GM18873 (cell line): ENCODE measurements around the gene LMO2.
"Not testable (repeated sequence)": the region's sequence is repeated elsewhere in the genome, so short reads cannot be mapped to it uniquely, and the experiment has no call there.

ENCODE experiments used
- ATAC-seq: cut with Tn5 transposase; IDR thresholded peaks from one replicate; pipeline ENCODE4 v1.9.1; 2021; ENCODE audit warnings: mild to moderate bottlenecking, moderate library complexity, moderate number of reproducible peaks; ENCODE audit not compliant: unreplicated experiment, low FRiP score

The LMO2 gene

DNA sequence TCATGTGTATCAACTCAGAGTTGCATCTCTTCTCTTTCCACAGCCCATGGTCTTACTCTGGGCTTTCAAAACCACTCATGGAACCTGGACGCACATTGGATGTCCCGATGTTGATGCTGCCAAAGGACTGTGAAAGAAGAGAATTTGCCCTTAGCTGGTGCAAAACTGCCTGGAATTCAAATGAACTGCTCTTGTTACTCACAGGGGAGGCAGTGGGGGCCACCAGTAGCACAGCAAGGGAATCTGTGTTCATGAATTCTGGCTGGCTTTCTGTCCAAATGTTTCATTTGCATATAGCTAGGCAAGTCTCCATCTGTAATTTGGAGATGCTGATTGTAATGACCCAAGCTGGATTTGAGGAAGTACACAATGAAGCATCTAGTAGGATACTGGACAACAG, 24.9 kb downstream of the LMO2 start:
- ATAC-seq = no peak

DNA sequence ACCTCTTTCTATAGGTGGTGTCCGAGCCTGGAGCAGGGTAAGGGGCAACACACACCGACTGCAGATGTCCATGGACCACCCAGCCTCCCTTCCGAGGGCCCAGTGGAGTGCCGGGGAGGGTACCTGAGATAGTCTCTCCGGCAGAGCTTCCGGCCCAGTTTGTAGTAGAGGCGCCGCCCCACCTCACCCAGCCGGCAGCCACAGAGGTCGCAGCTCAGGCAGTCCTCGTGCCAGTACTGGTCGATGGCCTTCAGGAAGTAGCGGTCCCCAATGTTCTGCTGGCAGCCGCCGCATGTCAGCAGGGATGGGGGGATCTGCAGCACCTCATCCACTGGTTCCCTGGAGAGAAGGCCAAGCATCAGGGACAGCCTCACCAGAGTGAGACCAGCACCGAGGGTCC, 27.4 kb downstream of the LMO2 start:
- ATAC-seq = no peak

DNA sequence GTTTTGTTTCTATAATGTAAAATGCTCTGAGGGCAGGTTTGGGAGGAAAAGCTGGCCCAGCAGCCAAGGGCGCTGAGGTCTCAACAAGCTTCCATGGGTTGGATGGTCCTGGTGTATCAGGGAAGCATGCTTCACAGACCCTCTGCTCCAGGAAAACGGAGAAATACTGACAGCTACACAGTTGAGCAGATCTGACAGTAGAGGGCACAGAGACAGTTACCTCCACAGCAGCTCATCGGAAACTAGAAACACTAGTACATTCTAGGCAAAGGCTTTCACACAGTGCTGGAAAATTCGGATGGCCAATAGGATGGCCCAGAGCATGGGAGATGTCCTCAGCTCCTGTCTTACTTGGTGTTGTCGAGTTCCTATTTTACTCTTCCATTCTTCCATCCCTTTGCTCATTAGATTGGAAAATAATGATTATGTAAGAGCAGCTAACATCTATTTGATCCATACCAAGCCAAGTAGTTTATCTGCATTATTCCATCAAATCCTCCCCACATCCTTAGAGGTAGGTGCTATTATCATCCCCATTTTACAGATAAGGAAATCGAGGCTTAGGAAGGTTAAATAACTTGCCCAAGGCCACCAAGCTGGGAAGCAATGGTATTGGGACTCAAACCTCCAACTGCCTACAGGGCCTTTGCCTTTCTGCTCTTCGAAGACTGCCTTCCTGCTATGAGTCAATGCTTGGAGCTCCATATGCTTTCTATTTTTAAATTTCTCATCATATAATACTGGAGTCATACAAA, 28.3 kb downstream of the LMO2 start:
- ATAC-seq = no peak

DNA sequence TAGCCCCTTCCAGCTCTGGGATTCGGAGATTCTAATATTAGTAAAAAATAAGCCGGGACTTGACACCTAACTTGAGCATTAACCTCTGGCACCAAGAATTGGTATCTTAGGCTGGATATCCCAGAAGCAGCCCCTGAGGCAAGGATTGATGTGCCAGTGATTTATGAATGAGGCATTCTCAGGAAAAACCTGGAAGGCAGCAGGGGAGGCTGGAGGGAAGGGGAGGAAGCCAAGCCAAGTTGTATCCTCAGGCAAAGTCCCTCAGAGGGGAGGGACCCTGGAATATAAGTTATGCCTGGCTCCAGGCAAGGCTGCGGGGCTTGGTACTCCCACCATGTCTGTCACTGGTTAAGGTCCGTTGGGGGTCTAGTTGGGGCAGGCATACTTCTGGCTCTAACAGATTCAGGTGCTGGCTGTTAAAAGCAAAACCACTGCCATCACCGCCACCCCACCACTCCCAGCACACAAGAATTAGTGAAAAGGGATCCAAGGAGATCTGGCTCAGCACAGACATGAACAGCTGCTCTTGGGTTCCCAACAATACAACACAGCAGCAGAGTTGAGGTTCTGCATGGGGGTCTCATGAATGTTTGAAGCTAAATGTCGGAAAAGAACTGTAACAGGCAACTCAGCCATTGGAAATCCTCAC, 29.8 kb downstream of the LMO2 start:
- no peak for ATAC-seq

DNA sequence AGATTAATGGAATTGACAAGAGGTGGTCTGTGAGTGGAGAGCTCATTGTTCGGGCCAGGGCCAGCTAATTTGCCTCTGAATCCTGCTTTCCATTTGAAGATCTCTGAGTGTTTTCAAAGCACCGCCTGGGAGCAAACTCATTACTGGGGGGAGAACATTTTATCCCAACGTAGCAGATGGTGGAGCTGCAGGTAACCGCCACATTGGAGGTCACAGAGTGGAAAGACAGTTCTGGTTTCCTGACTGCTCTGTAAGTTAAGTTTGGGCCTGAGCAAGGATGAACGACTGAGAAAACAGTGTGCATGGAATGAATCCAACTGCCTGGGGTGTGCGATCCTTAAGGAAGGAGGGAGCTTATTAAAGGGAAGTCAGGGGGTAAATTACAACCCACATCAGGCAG, 30.5 kb downstream of the LMO2 start:
- ATAC-seq = no peak

DNA sequence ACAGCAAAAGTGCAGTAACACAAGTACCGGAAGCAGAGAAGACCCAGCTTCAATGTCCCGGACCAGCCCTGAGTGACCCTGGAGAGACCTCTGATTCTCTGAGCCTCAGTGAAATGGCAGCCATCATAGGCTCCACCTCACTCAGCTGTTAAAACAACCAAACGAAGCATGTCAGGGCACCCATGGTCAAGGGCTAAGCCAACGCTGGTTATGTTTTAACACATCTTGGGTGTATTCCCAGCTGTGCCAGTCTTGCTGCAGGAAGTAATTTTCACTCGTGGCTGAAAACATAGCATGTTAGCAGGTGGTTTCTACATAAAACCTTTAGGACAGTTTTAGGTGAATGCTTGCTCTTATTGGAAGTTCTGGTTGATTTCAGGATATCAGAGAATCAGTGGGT, 30.9 kb downstream of the LMO2 start:
- ATAC-seq = no peak

DNA sequence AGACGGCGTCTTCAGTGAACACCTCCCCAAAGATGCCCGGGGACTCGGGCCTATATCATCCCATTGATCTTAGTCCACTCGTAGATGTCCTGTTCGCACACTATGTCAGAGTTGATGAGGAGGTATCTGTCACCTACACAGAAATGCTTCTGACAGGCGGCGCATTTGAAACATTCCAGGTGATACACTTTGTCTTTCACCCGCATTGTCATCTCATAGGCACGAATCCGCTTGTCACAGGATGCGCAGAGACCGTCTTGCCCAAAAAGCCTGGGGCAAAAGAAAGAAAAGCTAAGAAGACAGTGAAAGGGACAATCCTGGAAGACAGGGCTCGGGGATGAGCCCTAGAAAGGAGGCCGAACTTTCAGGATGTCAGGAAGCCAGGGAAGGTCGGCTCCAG, 32.6 kb downstream of the LMO2 start:
- no peak for ATAC-seq

DNA sequence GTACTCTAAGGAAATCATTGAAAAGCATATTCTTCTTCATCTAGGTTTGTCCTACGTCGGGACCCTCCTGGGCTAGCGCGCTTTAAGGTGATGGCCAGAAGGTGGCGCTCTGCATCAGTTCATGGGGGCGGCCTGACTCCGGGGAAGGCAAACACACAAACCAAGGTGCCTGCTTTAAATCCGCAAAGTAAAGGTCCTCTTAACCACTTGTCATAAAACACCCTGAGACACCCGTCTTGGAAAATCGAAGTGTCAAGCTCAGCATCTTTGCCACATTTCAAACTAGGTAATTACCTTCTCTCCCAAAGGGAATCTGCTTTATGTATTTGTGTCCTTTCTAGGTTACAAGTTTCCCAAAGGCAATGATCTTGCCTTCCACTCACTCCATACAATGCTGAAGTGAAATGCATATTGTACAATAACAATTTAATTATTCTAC, 33.9 kb downstream of the LMO2 start:
- ATAC-seq = no peak

DNA sequence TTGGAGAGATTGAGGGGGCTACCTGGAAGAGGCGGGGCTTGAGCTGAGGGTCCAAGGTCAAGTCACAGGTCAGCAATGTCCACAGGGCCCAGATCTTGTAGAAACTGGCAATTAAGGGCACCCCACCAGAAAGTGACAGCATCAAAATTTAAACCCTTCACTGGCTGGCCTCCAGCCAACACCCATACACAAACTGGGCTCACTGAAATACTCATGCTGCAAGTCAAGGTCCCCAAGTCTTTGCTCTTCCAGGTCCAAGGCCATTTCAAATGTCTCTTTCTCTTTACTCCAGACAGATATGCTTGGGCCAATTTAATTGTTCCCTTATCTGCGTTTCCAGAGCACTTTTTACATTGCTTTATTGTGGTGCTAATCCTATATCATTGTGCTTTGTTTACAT, 36.4 kb downstream of the LMO2 start:
- no peak for ATAC-seq

DNA sequence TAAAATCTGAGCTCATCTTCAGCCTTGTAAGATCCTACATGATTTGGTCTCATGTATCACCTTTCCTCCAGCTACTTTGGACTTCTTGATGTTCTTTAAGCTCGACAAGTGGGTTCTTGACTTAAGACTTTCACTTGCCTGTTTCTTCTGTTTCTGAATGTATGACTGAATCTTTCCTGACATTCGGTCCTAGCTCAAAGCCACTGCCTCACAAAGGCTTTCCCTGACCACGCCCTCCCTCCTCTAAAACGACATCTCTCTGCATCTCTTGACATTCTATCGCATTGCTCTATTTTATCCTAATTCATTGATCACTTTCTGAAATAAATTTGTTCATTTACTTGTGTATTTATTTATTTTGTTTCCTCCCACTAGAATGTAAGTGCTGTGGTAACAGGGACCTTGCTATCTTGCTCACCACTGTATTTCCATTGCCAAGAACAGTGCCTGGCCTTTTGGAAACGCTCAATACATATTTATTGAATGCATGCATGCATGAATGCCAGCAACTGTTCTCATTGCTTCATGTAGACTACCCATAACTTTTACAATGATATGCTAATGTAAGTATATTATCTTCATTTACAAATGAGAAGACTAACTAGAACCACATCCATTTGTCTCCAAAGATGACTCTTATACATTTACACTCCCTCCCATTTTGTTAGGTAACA, 43.0 kb downstream of the LMO2 start:
- no peak for ATAC-seq

DNA sequence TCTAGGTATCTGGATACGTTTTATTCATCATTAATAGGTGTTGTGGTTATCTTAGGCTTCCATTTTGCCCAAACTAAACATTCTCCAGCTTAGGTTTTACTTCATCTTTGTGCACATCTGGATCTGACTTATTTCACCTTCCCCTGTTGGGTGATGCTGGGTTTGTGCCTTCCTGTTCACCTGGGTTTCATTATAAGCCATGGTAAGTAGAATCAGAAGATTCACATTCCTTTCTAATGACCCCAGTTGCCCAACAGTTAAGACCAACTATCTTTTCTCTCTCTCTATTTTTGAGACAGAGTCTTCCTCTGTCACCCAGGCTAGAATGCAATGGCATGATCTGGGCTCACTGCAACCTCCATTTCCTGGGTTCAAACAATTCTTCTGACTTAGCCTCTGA, 44.6 kb downstream of the LMO2 start:
- ATAC-seq = no peak

DNA sequence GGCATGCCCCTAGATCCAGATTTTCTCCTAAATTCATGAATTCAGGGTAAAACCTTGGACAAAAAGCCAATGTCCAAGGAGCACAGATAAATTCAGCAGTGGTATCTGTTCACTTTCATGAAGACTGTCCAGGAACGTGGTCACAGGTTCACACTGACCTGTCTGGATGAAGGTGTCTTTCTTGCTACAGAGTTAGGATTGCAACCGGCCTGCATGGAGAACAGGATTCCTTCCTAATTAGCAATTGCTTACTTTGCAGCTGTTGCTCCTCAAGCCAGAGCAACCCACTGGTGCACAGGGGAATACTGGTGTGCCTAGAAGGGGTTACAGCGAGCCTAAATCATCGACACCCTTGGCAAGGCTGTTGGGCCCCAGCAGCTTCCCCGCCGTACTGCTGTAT, 47.6 kb downstream of the LMO2 start:
- ATAC-seq = no peak

DNA sequence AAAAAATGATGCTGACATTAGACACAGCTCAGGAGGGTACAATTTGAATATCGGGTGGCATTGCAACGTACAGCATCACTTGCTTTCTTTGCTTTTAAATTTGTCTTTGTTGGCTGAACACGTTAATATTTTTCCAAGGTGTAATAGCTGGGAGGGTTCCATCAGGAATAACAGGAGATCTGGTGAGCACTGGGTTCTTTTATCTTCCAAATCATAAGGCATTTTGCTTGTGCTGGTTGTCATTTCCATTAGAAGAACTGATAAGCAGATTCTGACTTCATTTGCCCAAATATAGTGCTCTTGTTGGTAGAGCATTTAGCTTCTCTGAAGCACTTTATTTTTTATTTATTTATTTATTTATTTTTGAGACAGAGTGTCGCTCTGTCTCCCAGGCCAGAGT, 48.9 kb downstream of the LMO2 start:
- no peak for ATAC-seq

DNA sequence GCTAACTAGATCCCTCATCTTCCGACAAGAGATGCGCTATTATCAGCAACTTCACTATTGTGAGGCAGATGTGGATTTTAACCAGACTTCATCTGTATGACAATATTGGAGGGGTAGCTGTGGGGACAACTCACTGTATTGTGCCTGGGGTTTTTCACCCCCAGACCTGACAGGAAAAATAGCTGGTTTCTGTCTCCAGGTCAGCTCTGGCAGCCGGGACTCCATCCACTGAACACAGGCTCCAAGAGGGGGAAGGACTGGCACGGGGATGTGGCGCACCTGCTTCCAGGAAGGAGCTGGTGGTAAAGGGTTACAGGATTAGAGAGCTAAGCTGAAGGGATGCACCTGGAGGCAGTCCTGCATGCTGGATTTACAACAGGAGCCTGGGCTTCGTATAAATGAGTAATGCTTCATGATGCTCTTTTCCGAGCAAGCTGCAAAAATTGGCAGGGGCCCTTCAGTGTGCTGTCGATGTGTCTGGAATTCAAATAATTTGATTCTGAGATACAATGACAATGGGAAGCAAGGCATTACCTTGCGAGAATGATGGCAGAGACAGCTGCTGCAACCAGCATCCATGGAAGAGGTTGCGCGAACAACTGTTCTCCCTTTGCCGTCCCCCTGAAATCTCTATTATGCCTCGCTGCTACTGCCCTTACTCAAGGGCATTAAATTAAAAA, 49.5 kb downstream of the LMO2 start:
- no peak for ATAC-seq

DNA sequence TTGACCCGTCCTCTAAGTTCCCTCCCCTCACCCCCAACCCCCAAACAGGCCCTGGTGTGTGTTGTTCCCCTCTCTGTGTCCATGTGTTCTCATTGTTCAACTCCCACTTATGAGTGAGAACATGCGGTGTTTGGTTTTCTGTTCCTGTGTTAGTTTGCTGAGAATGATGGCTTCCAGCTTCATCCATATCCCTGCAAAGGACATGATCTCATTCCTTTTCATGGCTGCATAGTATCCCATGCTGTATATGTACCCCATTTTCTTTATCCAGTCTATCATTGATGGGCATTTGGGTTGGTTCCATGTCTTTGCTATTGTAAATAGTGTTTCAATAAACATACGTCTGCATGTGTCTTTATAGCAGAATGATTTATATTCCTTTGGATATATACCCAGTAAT, 53.6 kb downstream of the LMO2 start:
- not testable (repeated sequence) for ATAC-seq

DNA sequence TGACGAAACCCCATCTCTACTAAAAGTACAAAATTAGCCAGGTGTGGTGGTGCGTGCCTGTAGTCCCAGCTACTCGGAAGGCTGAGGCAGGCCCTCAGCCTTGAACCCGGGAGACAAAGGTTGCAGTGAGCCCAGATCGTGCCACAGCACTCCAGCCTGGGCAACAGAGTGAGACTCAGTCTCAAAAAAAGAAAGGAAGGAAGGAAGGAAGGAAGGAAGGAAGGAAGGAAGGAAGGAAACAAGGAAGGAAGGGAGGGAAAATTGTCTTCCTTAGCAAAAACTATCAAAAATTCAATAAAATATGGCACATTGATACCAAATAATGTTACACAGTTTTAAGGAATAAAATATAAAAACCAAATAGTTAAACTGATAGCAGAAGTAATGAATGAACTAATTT, 54.5 kb downstream of the LMO2 start:
- ATAC-seq = not testable (repeated sequence)

DNA sequence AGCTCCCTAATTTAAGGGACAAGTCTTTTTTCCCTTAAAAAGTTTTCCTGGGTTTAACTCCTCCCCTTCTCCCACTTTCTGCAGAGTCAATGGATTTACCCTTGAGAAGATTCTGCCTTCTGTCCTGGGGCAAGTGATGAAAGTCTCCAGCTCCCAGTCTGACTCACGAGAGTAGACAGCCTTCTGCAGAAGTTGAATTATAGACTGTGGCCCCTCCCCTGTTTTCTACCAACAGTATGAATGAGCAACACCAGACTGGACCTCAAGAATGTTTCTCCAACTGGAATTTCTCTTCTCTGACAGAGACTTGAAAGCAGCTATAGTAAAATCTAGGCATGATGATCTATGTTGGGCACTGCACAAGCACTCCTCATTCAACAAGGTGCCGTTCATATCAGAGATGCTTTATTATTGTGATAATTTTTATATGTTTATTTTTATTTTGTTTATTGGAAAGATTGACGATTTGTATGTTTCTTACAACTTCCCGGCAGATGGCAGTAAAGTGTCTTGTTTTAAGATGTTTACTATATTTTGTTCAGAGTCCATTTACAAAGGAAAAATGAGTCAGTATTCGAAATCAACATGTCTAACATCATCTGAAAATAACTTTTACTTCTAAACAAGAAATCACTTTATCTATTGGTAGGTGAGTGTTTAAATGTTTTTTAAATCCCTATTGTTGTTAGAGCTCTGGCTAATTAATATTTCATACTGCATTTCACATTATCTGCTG, 56.6 kb downstream of the LMO2 start:
- ATAC-seq = no peak

DNA sequence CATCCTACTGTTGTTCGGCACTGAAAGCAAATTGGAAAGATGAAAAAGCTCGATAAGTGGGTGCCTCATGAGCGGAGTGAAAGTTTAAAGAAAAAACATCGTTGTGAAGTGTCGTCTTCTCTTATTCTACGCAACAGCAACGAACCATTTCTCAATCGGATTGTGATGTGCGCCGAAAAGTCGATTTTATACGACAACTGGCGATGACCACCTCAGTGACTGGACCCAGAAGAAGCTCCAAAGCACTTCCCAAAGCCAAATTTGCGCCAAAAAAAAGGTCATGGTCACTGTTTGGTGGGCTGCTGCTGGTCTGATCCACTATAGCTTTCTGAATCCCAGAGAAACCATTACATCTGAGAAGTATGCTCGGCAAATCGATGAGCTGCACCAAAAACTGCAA, 59.2 kb downstream of the LMO2 start:
- ATAC-seq = no peak

DNA sequence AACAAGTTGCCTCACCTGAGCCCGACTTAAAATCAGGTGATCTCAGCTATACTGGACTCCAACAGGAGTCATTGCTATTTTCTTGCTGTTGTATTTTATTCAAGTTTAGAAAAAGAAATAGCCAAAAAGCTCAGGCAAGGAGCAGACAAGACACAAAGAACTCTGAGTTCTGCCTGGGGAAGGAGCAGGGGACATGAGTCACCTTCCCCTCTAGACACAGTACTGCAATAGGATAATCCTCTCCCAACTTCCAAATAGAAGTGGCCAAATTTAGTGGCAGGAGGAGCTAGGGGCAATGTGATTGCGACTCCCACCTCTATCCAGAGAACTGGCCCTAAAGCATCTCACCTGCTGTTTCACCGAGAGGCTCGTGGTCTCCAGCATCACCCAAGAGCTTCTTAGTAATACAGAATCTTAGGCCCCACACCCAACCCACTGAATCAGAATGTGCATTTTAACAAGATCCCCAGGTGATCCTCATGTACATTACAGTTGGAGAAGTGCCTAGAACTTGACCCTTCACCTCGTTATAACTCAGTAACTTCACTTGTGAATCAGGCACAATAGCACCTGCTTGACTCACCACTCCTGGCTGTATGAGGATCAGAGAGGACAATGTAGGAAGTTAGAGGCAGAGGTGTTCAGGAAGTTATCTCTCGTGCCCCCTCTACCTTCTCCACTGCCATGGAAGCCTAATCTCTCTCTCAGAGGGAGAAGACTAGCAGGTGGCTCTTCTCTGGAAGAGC, 60.8 kb downstream of the LMO2 start:
- ATAC-seq = no peak
